Activated CD4-positive, alpha-beta T cell treated with anti-CD3 and anti-CD28 coated beads for 24 hours (primary cell): Measurements from ENCODE around the gene ELOB.

ENCODE experiments used
- DNase-seq, 2 donors: peaks; one replicate each; pipeline ENCODE4 v3.0.0-alpha.2; 2020; ENCODE audit warnings: low read depth in 2 of 2

The ELOB gene

DNA sequence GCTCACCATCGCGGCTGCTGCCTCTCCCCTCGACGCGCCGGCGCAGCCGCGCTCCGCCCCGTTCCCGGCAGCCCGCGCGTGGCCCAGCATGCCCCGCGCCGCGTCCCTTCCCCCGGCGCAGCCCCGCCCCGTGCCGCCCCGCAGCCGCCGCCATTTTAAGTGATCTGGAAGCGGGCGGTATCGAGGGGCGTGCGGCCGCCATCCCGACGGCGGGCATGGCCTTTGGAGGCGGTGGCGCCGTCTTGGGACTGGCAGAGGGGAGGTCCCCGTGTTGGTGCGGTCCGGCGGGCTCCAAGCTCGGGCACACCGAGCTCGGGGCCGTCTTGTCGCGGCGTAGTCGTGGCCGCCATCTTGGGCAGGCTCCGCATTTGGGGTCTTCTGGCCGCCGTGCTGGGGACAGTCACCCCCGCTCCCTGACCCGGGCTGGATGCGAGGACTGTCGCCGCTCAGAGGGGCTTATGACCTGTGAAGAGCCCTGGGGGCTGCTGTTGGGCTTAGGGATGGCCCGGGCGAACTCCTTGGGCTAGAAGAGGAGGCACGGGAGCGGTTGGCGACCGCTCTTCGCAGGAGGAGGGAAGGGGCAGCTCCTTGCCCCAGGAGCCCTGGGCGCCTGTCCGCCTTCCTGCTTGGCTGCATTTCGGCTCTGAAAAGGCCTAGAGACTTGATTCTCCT is at the start of gene ELOB:
ELOB (minus strand) TSS at position 50 of the 672 bp plus-strand sequence; CDS start at position 9, 41 bp downstream.
- DNase-seq = peak; percentile 80 to 83

DNA sequence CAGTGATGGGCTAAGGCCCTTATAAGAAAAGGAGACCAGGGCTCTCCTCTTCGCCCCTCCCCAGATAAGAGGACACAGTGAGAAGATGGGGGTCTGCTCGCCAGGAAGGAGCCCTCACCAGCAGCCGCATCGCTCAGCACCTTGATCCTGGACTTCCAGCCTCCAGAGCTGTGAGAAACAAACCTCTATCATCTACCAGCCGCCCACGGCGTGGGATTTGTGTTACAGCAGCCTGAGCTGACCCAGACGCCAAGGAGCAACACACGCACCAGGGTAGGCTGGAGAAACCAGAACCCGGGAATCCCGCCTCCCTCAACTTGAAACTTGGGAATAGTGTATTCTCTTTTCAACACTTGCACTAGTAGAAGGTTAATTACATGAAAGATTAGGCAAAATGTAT is 48.8 kb upstream of the ELOB start:
- no peak for DNase-seq

DNA sequence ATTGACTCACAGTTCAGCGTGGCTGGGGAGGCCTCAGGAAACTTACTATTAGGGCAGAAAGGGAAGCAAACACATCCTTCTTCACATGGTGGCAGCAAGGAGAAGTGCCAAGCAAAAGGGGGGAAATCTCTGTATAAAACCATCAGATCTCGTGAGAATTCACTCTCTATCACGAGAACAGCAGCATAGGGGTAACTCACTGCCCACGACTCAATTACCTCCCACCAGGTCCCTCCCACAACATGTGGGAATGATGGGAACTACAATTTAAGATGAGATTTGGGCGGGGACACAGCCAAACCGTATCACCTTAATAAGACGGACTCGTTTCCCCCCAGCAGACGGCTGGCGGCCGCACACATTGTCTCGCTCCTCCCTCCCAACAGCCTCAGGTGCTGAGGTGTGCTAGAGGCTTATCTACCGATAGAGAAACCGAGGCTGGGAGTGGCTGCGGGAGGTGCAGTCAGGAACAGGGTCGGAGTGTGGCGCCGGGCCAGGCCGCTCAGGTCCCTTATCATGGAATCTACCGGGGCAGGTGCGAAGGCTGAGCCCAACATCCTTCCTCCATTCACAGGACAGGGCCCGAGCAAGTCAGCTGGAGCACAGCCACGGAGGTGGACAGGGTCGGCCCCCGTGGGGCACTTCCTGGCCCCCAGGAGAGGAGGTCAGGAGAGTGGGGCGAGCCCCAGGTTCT is 48.1 kb upstream of the ELOB start:
- DNase-seq = no peak

DNA sequence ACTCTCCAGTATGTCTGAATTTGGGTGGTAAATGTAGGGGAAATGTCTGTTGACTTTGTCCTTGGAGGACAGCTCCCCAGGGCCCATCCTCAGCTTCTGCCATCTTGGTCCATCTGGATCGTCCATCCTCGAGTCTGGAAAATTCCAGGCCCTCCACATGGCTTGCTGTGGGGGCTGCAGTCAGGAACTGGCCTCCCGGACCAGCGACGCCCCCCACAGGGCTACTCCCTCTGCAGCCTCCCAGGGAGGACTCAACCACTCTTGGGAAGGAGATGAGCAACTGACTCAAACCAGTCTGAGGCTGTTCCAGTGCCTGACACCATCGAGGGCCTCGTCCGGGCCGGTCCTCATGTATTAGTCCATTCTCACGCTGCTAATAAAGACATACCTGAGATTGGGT is 47.5 kb upstream of the ELOB start:
- no peak for DNase-seq

DNA sequence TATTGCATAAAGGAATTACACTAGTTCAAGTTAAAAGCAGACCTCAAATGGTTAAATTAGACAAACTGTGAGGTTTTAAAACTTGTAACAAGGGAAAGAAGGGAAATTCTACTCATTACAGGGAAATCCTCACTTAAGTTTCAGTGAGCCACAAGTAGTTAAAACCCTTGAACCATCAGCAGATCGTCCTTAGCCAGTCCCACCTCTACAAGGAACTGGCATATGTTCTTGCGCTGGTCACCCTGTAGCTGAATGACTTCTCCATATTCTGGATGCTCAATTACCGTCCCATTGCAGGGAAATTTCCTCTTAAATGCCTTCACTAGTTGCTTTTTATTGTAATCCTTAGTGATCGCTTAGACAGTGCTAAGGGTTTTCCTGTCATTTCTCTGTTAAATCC is 45.4 kb upstream of the ELOB start:
- no peak for DNase-seq

DNA sequence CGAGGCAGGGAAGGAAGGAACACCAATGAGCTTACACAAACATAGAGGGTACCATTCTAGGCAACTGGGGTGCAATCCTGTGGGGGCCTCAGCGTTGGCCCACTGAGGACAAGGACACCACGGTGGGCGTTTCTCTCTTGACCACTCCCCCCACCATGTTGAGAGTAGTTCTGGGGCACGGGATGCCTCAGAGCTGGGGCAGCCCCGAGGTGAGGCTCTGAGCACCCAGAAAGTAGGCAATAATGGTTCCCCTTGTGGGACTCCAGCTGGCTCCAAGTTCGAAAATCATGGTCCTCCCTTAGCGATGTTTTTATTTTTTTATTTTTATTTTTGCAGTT is 45.0 kb upstream of the ELOB start:
- DNase-seq = no peak

DNA sequence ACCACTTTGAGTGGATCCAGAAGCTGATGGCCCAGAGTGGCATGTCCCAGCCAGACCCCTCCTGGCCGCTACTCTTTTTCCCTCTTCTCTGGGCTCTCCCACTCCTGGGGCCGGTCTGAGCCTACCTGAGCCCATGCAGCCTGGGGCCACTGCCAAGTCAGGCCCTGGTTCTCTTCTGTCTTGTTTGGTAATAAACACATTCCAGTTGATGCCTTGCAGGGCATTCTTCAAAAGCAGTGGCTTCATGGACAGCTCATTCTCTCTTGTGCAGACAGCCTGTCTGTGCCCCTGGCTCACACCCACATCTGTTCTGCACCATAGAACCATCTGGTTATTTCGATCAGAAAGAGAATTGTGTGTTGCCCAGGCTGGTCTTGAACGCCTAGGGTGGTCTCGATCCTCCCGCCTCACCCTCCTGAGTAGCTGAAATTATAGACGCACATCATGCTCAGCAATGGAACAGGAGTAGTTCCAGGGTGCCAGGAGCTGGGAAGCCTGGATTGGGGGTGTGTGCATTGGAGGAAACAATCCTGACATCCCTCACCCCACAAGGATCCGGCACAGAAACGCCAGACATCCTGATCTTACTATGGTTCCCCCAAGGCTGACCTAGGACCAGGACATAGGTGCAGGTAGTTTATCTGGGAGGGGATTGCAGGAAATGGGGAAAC is 44.5 kb upstream of the ELOB start:
- no peak for DNase-seq

DNA sequence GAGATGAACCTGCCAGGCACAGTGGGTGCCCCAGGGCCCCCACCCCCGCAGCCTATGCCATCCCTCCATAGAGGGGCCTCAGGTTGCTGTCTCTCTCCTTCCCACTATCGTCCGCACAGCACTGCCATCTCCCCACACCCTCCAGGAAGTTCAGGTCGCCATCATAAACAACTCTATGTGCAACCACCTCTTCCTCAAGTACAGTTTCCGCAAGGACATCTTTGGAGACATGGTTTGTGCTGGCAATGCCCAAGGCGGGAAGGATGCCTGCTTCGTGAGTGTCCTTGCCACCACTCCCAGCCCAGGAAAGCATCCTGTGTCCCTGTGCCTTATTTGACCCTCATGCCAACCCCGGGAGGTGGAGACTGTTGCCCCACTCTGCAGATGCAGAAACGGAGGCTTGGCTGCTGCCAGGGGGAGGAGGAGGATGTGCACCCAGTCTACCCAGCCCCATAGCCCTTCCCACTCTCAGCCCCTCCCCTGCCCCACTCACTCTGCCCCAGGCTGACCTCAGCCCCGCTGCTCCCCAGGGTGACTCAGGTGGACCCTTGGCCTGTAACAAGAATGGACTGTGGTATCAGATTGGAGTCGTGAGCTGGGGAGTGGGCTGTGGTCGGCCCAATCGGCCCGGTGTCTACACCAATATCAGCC is 43.9 kb upstream of the ELOB start:
- DNase-seq = no peak

DNA sequence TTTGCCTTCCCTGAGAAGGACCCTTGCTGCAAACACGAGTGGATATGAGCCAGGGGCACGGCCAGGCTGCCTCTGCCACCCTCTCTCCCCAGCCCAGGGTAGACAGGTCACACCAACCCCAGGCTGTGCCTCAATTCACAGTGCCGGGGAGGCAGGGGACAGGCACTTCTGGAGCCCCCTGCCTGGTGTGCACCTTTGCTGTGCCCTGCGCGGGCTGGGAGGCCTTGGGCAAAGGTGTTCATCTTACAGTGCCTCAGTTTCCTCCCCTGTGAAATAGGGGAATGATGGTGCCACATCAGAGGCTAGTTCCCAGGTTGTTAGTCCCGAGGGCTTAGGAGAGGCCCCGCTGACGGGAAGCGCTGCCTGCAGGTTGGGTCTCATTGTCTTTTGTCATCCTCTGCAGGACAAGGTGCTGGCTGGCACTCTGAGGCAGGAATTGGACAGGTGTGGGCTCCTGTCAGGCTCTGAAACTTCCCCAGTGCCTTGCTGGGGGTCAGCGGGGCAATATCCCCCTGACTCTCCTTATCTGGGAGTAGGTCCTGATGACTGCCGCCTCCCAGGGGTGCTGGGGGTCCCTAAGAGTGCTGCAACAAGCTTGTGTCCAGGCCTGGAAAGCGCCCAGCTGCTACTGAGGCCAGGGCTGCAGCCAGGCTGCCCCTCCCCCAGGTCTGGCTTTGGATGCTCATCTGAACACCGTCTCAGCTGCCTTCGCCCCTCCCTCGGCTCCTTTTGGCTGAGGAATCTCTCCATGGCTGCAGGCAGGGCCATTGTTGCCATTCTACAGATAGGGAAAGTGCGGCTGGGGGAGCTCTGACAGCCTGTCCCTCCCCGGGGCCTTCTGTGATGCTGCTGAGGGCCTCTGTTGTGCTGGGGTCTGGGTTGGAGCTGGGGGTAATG is 43.1 kb upstream of the ELOB start:
- DNase-seq = no peak

DNA sequence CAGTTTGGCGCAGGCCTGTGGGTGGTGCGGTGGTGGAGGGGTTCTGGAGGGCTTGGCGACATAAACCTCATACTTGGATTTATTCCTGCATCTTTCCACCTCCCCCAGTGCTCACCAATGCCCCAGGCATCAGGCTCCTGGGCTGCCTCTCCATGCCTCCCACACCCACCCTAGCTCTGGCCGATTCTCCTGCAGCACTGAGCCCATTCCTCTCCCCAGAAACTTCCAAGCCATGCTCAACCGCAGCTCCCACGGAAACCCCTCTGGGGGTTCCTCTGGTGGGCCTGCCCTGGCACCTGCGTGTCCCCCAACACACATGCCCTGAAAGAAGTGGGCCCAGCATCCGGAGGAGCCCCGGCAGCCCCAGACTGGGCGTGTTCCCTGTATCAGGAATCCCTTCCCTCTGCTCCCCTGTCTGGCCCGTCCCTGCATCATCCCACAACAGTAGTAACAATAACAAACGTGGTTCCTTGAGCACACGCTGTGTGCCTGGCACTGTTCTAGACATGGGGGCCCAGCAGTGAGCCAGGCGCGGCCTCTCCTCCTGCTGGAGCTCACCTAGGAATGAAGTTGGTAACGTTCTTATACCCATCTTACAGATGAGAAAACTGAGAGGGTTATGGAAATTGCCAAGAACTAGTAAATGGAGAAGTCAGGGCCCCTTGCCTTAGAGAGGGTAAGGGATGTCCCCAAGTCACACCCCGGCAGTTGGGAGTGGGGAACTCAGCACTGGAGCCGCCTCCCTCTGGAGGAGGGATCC is 42.3 kb upstream of the ELOB start:
- DNase-seq = no peak

DNA sequence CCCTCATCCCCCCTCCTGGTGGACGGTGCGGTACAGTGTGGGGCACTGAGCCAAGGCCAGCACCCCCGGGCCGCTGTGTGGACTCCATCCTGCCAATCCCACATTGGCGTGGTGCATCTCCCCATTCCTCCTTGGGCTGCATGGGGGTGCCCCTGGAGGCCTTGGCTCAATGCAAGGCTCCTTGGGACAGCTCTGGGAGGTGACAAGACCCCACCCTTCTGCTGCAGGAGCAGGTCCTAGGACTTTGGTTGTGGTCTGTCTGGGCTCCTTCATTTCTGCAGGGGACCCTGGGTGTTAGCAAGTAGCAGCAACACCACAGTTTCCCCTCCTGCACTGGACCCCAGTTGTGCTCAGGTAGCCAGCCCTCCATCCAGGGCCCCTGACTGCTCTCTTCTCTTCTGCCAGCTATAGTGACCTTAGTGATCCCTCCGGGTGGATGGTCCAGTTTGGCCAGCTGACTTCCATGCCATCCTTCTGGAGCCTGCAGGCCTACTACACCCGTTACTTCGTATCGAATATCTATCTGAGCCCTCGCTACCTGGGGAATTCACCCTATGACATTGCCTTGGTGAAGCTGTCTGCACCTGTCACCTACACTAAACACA is 41.3 kb upstream of the ELOB start:
- no peak for DNase-seq

DNA sequence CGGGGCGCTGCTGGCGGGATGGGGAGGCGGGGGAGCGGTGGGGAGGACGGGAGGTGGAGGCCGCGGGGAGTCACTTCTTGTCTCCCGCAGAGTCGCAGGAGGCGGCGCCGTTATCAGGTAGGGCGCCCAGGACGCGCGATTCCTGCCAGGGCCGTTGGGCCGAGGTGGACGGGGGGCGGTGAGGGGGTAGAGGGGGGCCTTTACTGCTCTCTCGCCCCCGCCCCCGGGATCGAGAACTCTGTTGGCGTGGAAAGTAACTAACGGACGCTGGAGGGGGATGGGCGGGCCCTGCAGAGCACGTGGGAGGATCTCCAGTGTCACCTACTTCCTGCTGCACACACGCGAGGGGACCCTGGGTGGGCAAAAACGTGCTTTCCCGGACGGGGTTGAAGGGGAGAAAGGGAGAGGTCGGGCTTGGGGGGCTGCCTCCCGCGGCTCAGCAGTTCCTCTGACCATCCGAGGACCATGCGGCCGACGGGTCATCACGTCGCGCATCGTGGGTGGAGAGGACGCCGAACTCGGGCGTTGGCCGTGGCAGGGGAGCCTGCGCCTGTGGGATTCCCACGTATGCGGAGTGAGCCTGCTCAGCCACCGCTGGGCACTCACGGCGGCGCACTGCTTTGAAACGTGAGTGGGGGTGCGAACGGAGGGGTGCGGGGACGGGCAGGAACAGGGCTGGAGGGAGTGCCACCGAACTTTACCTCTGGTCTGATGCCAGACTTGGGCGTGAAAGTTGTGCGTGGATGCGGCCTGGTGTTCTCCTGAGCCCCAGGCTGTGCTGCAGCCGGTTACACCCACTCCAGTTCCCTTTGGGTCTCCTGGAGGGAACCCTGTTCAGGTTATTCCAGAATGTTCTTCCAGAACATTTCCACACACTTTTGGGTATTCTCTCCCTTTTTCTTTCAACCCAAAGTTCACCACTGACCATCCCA is 40.5 kb upstream of the ELOB start:
- DNase-seq = no peak

DNA sequence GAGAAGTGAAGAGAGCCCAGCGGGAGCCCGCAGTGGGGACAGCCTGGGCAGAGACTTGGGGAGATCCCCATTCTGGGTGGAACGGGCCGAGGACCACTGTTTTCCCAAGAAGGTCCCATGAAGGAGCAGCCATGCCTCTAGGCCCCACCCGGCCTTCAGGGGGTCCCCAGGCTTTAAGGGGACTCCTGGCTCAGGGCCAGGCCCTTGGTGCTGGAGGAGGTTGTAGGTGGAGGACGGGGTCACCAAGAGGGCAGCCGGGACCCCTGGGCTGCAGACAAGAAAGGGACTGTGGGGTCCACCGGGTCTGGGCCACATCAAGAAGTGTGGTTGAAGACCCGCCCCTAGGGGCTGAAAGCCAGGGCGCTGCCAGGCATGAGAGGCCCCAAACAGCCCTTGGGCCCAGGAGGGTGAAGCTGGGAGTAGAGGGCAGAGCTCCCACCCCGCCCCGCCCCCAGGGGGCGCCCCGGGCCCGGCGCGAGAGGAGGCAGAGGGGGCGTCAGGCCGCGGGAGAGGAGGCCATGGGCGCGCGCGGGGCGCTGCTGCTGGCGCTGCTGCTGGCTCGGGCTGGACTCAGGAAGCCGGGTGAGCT is 39.8 kb upstream of the ELOB start, which contains the start of gene PRSS21:
PRSS21 (plus strand) TSS at position 487 of the 589 bp plus-strand sequence; CDS start at position 519, 32 bp downstream.
- DNase-seq = peak; percentile 18 to 23

DNA sequence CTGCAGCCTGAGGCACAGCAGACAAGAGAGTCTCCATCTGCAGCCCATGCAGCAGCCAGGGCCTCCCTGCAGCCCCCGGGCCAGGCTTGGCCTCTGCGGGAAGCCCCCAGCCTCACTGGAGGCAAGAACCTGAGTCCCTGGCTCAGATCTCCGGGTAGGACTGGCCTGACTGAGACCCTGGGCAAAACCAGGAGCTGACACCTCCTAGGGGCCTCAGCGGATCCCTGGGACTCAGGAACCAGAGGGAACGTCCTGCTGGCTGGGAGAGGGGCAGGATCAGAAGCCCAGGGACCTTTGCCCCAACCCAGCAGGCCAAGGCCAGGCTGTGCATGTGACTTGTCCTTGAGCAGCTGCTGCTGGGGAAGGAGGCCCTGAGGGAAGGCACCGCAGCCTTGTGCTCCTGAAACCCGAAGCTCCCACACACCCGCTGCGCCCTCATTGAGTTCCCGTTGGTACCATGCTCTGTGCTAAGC is 38.3 kb upstream of the ELOB start:
- DNase-seq = no peak

DNA sequence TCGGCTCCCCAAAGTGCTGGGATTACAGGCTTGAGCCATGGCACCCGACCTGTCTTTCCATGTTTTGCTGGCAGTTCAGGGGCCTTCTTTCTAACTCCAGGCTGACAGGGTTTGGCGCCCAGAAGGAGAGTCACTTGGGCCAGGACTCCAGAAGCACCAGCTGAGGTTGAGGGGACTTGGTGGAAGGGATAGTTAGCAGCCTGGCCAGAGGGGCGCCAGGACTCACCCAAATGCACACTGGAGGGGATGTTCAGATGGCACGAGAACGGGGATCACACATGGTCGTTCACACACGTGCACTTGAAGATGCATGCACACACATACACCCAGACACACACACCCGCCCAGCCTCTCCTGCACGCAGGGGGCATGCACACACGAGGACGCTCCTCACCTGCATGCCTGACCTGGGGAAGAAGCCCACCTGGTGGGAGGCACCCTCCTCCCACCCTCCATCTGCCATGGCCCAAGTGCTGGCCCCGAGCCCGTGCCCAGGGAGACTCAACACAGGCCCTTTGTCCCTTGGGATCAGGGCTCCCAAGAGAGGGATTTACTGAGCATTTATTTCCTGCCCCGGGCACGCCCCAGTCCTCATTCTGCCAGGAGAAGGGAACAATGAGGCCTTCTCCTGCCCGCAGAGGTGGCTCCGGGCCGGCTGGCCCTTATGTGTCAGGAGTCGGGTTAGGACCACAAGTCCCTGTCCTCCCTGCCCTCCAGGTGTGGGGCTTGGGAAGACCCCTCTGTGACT is 37.6 kb upstream of the ELOB start:
- no peak for DNase-seq

DNA sequence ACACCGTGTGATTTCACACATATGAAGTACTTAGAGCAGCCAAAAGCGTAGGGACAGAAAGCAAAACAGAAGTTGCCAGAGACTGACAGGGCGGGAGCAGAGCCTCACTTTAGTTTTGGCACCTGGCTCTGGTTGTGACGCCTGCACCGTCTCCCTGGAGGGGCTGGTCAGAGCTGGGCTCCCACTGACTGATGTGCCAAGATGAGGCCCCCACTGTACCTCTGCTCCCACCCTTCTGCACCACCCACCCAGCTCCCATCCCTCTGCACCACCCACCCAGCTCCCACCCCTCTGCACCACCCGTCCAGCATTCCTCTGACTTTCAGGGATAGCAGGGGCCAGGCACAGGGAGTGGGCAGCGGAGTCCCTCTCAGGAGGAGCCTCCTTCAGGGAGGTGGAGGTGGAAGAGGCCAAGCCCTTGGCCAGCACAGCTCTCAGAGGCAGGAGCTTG is 36.7 kb upstream of the ELOB start:
- no peak for DNase-seq

DNA sequence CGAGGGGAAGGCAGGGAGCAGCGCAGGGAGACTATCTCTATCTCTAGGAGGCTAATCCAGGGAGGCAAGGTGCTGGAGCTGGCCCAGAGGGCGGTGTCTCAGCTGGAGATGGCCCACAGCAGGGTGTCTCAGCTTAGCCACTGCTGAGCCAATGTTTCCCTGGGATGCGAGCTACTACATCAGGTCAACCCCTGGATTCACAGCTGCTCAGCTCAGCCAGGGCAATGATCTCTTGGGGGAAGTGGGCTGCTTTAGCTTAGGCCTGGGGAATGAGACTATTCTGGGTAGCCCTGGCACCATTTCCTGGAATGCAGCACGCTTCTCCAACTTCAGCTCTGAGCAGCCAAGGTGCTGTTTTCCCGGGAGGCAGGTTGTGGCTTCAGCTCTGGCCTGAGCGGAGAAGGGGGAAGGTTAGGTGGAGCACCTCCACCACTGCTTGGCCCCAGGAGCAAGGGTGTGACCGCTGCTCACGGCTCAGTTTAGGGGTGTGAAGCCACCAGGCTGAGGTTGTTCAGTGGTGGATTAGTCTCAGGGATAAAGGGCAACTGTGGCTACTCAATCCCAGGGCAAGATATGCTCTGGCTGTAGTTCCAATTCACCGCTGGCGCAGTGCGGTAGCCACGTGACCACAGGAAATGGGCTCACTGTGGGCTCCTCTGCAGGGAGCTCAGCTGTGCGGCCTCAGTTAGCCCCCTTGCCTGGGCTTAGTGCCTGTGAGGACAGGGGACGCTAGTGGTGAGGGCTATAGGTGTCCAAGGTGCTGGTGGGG is 34.8 kb upstream of the ELOB start:
- no peak for DNase-seq
